ENCODE results near the gene ZC3H7B. TPM values are rescaled to one million over a fixed set of nuclear protein-coding genes. Genes with fewer than 3 reads are reported as not detected.

Gene ZC3H7B
- total and polyA plus RNA-seq, 2 experiments from 2014 or later, result 5.7 to 61.5 TPM

DNA sequence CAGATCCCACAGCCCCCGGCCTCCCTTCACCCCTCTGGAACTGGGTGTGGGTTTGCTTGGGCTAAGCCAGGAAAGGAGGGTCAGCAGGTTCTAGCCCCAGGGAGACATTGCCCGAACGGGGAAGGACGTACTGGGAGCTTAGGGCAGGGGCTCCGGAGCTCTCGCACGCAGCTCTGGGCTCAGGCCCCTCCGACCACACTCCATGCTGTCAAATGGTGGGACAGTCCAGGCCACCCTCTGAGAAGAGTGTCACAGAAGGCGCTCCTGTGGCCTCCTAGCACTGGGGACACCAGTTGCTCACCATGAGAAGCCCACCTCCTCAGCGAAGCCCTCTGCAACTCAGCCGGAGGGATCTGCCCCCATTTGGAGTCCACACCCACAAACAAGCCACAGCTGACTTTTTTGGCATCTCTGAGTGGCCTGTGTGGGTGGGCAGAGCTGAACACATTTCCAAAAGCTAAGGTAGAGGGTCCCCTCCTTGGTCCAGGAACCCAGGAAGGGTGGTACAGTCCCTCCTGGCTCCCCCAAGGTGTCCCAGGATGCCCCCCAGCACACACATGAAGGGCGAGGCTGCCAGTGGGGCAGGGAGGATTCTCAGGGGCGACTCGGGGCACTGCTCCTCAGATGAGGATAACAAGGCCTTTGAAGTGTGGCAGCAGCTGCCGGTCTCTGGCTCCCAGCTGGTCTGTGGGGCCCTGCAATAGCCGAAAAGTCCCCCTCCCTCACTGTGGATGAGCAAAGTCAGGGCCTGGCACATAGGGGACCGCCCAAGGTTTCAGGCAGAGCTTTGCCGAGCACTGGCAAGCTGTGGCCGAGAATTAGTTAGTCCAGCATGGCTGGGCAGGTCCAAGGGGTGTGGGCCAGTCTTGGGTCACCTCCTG lies 67.5 kb downstream of the ZC3H7B start:
- peaks cover 34% of the 10 kb centered on the region for H3K4me1 Mint-ChIP-seq
- no peaks in the 10 kb centered on the region for H3K36me3 Mint-ChIP-seq (ENCODE audit: low read depth)
- H3K27ac Mint-ChIP-seq, result no peak overlapping the region
- H3K4me1 ChIP-seq (ENCODE audit: insufficient read depth), result peaks cover 18% of the 10 kb centered on the region; the same call in 1 of the 2 replicates
- H3K4me3 ChIP-seq, result no peak overlapping the region
- no peaks in the 10 kb centered on the region for H3K36me3 ChIP-seq (ENCODE audit: insufficient read depth)
- no peak overlapping the region for H2AFZ ChIP-seq
- H3K4me2 ChIP-seq, result no peak overlapping the region
- no peak for ATAC-seq
- no peaks in the 10 kb centered on the region for H3K27me3 ChIP-seq (ENCODE audit: insufficient read depth)
- H3K27ac ChIP-seq (ENCODE audit: low read depth), result no peak overlapping the region
- H3F3A ChIP-seq (replicated peaks; ENCODE audit: low read depth), result no peaks in the 10 kb centered on the region
- no peak overlapping the region for H3K4me3 Mint-ChIP-seq
- no peaks in the 10 kb centered on the region for H4K20me1 ChIP-seq (replicated peaks; ENCODE audit: insufficient read depth)
- DNase-seq (ENCODE audit: low spot score), result no peak
- no peaks in the 10 kb centered on the region for H3K79me2 ChIP-seq (replicated peaks; ENCODE audit: insufficient read depth)
- no peaks in the 10 kb centered on the region for H3K27me3 Mint-ChIP-seq (ENCODE audit: insufficient read depth, low read depth, poor library complexity)
- TF ChIP-seq ZNF114 (CRISPR knock-in tag; IDR thresholded peaks at IDR 0.05), result no peak
- TF ChIP-seq EZH2phosphoT487 (IDR thresholded peaks at IDR 0.05; ENCODE audit: unreplicated experiment), result no peak
- no peak for TF ChIP-seq POLR2AphosphoS5 (IDR thresholded peaks at IDR 0.05; ENCODE audit: low read depth)
- TF ChIP-seq, protein P1, sequence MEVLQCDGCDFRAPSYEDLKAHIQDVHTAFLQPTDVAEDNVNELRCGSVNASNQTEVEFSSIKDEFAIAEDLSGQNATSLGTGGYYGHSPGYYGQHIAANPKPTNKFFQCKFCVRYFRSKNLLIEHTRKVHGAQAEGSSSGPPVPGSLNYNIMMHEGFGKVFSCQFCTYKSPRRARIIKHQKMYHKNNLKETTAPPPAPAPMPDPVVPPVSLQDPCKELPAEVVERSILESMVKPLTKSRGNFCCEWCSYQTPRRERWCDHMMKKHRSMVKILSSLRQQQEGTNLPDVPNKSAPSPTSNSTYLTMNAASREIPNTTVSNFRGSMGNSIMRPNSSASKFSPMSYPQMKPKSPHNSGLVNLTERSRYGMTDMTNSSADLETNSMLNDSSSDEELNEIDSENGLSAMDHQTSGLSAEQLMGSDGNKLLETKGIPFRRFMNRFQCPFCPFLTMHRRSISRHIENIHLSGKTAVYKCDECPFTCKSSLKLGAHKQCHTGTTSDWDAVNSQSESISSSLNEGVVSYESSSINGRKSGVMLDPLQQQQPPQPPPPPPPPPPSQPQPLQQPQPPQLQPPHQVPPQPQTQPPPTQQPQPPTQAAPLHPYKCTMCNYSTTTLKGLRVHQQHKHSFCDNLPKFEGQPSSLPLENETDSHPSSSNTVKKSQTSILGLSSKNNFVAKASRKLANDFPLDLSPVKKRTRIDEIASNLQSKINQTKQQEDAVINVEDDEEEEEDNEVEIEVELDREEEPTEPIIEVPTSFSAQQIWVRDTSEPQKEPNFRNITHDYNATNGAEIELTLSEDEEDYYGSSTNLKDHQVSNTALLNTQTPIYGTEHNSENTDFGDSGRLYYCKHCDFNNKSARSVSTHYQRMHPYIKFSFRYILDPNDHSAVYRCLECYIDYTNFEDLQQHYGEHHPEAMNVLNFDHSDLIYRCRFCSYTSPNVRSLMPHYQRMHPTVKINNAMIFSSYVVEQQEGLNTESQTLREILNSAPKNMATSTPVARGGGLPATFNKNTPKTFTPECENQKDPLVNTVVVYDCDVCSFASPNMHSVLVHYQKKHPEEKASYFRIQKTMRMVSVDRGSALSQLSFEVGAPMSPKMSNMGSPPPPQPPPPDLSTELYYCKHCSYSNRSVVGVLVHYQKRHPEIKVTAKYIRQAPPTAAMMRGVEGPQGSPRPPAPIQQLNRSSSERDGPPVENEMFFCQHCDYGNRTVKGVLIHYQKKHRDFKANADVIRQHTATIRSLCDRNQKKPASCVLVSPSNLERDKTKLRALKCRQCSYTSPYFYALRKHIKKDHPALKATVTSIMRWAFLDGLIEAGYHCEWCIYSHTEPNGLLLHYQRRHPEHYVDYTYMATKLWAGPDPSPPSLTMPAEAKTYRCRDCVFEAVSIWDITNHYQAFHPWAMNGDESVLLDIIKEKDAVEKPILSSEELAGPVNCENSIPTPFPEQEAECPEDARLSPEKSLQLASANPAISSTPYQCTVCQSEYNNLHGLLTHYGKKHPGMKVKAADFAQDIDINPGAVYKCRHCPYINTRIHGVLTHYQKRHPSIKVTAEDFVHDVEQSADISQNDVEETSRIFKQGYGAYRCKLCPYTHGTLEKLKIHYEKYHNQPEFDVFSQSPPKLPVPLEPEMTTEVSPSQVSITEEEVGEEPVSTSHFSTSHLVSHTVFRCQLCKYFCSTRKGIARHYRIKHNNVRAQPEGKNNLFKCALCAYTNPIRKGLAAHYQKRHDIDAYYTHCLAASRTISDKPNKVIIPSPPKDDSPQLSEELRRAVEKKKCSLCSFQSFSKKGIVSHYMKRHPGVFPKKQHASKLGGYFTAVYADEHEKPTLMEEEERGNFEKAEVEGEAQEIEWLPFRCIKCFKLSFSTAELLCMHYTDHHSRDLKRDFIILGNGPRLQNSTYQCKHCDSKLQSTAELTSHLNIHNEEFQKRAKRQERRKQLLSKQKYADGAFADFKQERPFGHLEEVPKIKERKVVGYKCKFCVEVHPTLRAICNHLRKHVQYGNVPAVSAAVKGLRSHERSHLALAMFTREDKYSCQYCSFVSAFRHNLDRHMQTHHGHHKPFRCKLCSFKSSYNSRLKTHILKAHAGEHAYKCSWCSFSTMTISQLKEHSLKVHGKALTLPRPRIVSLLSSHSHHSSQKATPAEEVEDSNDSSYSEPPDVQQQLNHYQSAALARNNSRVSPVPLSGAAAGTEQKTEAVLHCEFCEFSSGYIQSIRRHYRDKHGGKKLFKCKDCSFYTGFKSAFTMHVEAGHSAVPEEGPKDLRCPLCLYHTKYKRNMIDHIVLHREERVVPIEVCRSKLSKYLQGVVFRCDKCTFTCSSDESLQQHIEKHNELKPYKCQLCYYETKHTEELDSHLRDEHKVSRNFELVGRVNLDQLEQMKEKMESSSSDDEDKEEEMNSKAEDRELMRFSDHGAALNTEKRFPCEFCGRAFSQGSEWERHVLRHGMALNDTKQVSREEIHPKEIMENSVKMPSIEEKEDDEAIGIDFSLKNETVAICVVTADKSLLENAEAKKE (CRISPR knock-in tag; IDR thresholded peaks at IDR 0.05), result no peak
- TF ChIP-seq, protein P2, sequence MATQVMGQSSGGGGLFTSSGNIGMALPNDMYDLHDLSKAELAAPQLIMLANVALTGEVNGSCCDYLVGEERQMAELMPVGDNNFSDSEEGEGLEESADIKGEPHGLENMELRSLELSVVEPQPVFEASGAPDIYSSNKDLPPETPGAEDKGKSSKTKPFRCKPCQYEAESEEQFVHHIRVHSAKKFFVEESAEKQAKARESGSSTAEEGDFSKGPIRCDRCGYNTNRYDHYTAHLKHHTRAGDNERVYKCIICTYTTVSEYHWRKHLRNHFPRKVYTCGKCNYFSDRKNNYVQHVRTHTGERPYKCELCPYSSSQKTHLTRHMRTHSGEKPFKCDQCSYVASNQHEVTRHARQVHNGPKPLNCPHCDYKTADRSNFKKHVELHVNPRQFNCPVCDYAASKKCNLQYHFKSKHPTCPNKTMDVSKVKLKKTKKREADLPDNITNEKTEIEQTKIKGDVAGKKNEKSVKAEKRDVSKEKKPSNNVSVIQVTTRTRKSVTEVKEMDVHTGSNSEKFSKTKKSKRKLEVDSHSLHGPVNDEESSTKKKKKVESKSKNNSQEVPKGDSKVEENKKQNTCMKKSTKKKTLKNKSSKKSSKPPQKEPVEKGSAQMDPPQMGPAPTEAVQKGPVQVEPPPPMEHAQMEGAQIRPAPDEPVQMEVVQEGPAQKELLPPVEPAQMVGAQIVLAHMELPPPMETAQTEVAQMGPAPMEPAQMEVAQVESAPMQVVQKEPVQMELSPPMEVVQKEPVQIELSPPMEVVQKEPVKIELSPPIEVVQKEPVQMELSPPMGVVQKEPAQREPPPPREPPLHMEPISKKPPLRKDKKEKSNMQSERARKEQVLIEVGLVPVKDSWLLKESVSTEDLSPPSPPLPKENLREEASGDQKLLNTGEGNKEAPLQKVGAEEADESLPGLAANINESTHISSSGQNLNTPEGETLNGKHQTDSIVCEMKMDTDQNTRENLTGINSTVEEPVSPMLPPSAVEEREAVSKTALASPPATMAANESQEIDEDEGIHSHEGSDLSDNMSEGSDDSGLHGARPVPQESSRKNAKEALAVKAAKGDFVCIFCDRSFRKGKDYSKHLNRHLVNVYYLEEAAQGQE (IDR thresholded peaks at IDR 0.05; ENCODE audit: unreplicated experiment), result no peak
- no peak for TF ChIP-seq STAT1 (IDR thresholded peaks at IDR 0.05; ENCODE audit: unreplicated experiment)
- no peak for TF ChIP-seq NANOG (IDR thresholded peaks at IDR 0.05; ENCODE audit: borderline replicate concordance)
- no peak for TF ChIP-seq ETS1 (IDR thresholded peaks at IDR 0.05)
- TF ChIP-seq ZNF331 (CRISPR knock-in tag; IDR thresholded peaks at IDR 0.05; ENCODE audit: low read depth), result no peak
- TF ChIP-seq JUNB (IDR thresholded peaks at IDR 0.05; ENCODE audit: unreplicated experiment), result no peak
- TF ChIP-seq CREB1 (CRISPR knock-in tag; IDR thresholded peaks at IDR 0.05; ENCODE audit: low read depth), result no peak
- no peaks in the 10 kb centered on the region; the same call in 2 of the 3 replicates for H3K9me3 Mint-ChIP-seq
- no peaks in the 10 kb centered on the region for H3K9me2 ChIP-seq (ENCODE audit: insufficient read depth)
